Stimulated activated naive B cell treated with anti-CD40 and anti-IgM and Interleukin-4, amounts not matched to agents 10 μg/mL and 1 μg/mL and 100 μg/mL, for 72 hours (primary cell): ENCODE measurements around the gene ADAP1.
A peak's percentile ranks its signal among the peaks of the same experiment; 100 is the strongest.

ENCODE experiments used
- ATAC-seq, 2 donors: fragments of 150-1000 bp; cut with Tn5 transposase; replicated peaks; 2 replicates each; pipeline ENCODE4 v1.10.0; 2021; ENCODE audit warnings: moderate library complexity in 1 of 2
- DNase-seq: peaks from one replicate; pipeline ENCODE4 v3.0.0; 2021
- H3K27ac Mint-ChIP-seq: one replicate; pipeline ENCODE4 v1.8.0; 2022; ENCODE audit warnings: mild to moderate bottlenecking, mixed read lengths
- H3K27me3 Mint-ChIP-seq, 2 donors: one replicate each; pipeline ENCODE4 v1.8.0; 2022; ENCODE audit warnings: mixed read lengths in 2 of 2
- H3K36me3 Mint-ChIP-seq, 2 donors: one replicate each; pipeline ENCODE4 v1.8.0; 2022; ENCODE audit warnings: mixed read lengths in 2 of 2, mild to moderate bottlenecking in 1 of 2
- H3K4me1 Mint-ChIP-seq, 2 donors: one replicate each; pipeline ENCODE4 v1.8.0; 2022; ENCODE audit warnings: mixed read lengths in 2 of 2, mild to moderate bottlenecking in 1 of 2
- H3K4me3 Mint-ChIP-seq, 2 donors: one replicate each; pipeline ENCODE4 v1.8.0; 2022; ENCODE audit warnings: mild to moderate bottlenecking in 2 of 2, mixed read lengths in 2 of 2, moderate library complexity in 1 of 2
- H3K9me3 Mint-ChIP-seq, 2 donors: one replicate each; pipeline ENCODE4 v1.8.0; 2022; ENCODE audit warnings: mixed read lengths in 2 of 2, mild to moderate bottlenecking in 1 of 2

The ADAP1 gene

DNA sequence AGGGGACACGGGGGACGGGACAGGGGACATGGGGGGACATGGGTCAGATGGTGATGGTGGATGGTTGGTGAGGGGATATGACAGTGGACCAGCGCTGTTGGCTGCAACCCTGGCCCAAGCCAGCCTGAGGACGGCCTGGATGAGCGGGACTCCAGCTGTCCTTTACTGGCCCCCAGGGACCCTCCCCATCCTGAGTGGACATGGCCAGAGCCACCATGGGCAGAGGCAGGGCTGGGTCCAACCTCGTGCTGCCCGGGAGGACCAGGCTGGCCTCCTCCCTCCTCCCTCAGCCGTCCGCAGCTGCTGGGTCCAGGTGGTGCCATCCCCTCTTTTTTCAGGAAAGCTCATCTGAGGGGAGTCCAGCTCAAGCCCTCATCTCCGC lies 47.7 kb downstream of the ADAP1 start:
- Mint-ChIP-seq H3K4me3 (no peak overlapping the region), H3K27ac (no peak overlapping the region), H3K4me1 (peaks cover 11 to 15% of the 10 kb centered on the region in 2 donors), H3K27me3 (peaks cover 9 to 11% of the 10 kb centered on the region in 2 donors), H3K9me3 (no peaks in the 10 kb centered on the region), H3K36me3 (peaks cover 9 to 19% of the 10 kb centered on the region in 2 donors)
- peak in 1 of 2 donors; percentile 37 for ATAC-seq
- no peak for DNase-seq

DNA sequence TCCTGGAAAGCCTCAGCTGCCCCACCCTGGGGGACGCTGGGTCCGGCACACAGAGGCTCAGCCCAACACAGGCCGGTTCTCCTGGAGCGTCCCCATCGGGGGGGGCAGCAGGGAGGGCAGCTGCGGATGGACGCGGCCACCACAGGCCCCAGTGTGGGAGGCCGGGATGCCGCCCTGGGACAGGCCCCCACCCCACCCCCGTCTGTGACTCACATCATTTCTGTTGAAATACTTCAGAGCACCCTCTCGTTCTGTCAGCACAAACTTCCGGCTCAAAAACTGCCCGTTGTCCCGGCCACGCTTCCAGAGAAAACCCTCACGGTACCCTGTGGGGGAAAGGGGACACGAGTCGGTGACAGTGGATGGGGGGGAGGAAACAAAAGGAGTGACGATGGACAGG lies 49.6 kb downstream of the ADAP1 start:
- Mint-ChIP-seq H3K9me3 (no peaks in the 10 kb centered on the region), H3K27ac (no peak overlapping the region)
- no peak for DNase-seq

DNA sequence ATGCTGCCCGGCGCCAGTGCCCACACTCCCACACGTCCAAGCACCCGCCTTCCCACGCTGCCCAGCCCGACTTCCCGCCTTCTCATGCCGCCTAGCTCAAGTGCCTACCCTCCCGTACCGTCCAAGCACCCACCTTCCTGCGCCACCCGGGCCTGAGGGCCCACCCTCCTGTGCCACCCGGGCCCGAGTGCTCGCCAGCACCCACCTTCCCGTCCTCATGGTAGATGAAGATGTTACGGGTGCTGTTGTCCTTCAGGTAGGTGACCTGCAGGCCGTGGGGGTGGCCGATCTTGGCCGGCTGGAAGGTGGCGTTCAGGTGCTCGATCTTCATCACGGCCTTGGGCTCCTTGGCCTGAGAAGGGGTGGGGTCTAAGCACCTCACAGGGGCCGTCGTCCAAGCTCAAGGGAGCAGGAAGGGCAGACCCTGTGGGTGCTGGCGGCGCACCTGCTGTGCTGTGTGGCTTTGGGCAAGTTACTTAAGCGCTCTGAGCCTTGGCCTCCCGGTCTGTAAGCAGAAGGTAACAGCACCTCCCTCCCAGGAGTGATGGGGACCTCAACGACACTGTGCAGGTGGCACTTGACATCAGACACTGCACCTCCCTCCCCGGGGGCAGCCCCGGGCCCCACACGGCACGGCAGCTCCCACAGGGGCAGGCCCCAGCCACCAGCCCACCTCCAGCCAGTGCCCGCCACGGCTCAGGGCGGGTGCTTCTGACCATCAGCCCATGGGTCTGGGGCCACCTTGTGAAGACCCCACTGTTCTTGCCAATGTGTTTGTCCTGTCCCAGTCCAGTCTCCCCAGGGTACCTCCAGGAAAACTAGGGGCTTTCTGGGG lies 50.3 kb downstream of the ADAP1 start:
- ATAC-seq (no peak), DNase-seq (no peak)
- Mint-ChIP-seq H3K4me3 (no peak overlapping the region), H3K36me3 (peaks cover 20 to 31% of the 10 kb centered on the region in 2 donors), H3K27ac (peak overlapping the region; percentile 20), H3K9me3 (no peaks in the 10 kb centered on the region), H3K4me1 (peaks cover 0 to 6% of the 10 kb centered on the region in 2 donors), H3K27me3 (peaks cover 9 to 11% of the 10 kb centered on the region in 2 donors)

More for the DNA sequence above, 49.6 kb downstream of the ADAP1 start:
- Mint-ChIP-seq H3K36me3 (peaks cover 14 to 24% of the 10 kb centered on the region in 2 donors), H3K27me3 (peaks cover 9 to 11% of the 10 kb centered on the region in 2 donors), H3K4me3 (no peak overlapping the region), H3K4me1 (peaks cover 3 to 8% of the 10 kb centered on the region in 2 donors)
- no peak for ATAC-seq

DNA sequence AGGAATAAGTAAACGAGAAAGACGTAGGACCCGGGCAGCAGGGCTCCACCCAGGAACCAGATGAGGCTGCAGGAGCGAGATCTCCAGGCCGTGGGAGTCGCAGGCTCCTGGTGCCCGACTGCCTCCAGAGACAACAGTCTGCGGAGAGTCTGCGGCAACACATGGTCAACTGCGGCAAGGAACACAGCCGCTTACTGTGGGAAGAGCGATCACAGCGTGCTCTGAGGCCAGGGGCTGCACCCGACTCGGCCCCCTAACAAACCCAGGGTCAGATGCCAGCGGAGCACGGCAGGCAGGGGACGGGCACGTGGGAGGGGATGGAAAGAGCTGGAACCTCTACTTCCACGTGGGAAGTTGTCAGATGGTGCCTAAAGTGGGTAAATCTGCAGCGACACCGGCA lies 51.5 kb downstream of the ADAP1 start:
- Mint-ChIP-seq H3K27me3 (peaks cover 9 to 11% of the 10 kb centered on the region in 2 donors), H3K9me3 (no peaks in the 10 kb centered on the region), H3K36me3 (peaks cover 27 to 36% of the 10 kb centered on the region in 2 donors), H3K27ac (no peak overlapping the region), H3K4me3 (no peak overlapping the region), H3K4me1 (peaks cover 0 to 6% of the 10 kb centered on the region in 2 donors)
- DNase-seq (no peak), ATAC-seq (no peak)

DNA sequence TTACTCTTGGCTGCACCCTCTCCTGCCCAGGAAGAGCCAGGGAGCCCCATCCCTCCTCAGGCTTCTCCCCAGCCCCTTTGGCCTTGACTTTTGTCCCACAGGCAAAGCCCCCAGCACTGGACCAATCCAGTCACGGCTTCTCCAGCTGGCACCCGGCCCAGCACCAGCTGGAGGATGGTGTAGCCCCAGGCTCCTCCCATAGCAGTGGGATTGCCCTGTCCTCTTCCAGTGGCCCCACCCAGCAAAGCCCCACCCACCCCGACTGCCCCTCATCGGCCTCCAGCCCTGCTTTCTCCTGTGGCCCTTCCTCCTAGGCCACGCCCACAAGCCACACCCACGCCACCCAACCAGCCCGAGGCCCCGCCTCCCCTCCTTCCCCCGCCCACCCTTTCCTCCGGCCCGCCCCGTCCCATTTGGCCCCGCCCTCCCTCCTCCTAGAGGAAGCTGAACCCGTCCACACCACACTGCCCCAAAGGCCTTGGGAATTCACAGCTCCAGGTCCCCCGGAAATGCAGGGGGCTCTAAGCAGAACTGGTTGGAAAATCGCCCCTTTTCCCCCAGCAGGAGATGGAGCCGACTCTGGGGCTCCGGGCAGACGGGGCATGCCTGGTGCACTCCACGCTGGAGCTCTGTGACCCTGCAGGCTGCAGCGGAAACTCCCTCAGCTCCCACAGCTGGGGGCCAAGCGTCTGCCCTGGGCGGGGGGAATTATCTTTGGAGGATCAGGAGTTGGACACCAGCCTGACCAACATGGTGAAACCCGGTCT lies 52.9 kb downstream of the ADAP1 start:
- ATAC-seq (peak; percentile 45 to 54), DNase-seq (no peak)
- H3K4me1 Mint-ChIP-seq, result peaks cover 0 to 6% of the 10 kb centered on the region in 2 donors
- no peak overlapping the region for H3K4me3 Mint-ChIP-seq
- H3K27ac Mint-ChIP-seq, result no peak overlapping the region
- H3K36me3 Mint-ChIP-seq, result peaks cover 33 to 46% of the 10 kb centered on the region in 2 donors
- no peaks in the 10 kb centered on the region for H3K9me3 Mint-ChIP-seq
- H3K27me3 Mint-ChIP-seq, result peaks cover 9 to 11% of the 10 kb centered on the region in 2 donors

DNA sequence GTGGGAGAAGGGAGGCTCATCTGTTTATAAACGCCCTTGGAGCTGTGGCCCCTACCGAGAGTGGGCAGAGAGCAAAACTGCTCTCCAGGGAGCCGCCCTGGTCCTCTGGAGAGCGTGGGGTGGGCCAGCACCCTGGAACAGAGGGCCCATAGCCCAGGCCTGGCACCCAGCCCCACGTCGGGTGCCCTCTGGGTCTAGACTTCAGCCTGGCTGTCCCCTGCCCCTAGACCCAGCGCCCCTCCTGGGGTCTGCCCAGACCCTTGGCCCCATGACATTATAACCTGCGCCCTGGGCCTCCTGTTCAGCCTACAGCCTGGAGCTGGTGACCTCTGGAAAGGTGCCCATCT lies 53.5 kb downstream of the ADAP1 start:
- no peaks in the 10 kb centered on the region for H3K9me3 Mint-ChIP-seq
- H3K27me3 Mint-ChIP-seq, result peaks cover 9 to 11% of the 10 kb centered on the region in 2 donors
- H3K27ac Mint-ChIP-seq, result peak overlapping the region; percentile 31
- H3K36me3 Mint-ChIP-seq, result peaks cover 36 to 52% of the 10 kb centered on the region in 2 donors
- H3K4me1 Mint-ChIP-seq, result peaks cover 0 to 6% of the 10 kb centered on the region in 2 donors
- DNase-seq (no peak), ATAC-seq (peak; percentile 6 to 7)
- H3K4me3 Mint-ChIP-seq, result no peak overlapping the region

DNA sequence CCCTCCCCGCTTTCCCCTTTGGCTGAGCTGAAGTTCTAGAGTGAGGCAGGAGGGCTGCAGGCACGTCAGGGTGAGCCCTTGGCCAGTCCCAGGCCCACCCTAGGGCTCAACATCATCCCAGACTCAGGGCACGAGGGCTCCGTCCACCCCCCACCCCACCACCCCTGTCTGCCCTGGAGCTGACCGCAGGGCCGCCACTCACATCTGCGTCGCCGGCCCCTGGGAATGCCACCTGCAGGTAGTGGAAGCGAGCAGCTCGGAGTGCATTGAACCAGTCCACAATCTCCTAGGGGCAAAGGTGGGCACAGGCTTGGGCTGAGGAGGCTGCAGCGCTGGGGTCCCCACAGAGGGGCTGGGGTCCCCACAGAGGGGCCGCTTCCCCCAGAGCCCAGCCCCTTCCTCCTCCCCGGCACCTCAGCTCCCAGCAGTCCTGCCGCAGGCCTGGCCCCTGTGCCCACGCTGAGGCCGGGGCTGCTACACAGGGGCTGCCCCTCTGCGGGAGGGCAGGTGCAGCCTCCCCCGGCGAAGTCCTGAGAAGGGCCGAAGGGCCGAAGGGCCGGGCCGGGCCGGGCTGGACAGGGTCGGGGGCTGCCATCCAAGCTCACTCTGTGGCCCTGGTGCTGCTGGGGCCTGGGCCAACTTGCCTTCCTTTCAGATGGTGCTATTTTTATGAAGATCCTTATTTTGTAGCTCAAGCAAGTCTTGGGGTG lies 54.0 kb downstream of the ADAP1 start:
- ATAC-seq (no peak), DNase-seq (no peak)
- H3K36me3 Mint-ChIP-seq, result peaks cover 41 to 57% of the 10 kb centered on the region in 2 donors
- H3K27ac Mint-ChIP-seq, result peak overlapping the region; percentile 81
- H3K27me3 Mint-ChIP-seq, result peaks cover 9 to 11% of the 10 kb centered on the region in 2 donors
- H3K4me3 Mint-ChIP-seq, result no peak overlapping the region
- peaks cover 0 to 6% of the 10 kb centered on the region in 2 donors for H3K4me1 Mint-ChIP-seq
- H3K9me3 Mint-ChIP-seq, result no peaks in the 10 kb centered on the region

DNA sequence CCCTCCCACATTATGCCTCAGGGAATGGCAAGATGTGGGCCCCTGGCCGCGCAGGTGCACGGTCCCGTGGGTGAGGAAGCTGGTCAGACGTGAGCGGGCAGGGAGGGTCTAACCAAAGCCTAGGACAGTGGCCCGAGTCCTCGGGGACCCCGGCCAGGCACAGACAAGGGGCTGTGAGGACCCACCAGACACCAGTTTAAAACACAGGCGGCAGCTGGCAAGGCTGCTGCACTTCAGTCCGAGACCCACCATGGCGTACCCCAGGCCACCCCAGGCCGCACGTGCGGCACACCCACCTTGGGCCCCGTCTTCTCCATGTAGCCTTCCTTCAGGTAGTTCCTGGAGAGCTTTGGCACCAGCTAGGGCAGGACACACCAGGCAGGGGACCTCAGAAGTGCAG lies 54.7 kb downstream of the ADAP1 start:
- H3K9me3 Mint-ChIP-seq, result no peaks in the 10 kb centered on the region
- ATAC-seq (no peak), DNase-seq (no peak)
- peaks cover 46 to 62% of the 10 kb centered on the region in 2 donors for H3K36me3 Mint-ChIP-seq
- peaks cover 9 to 11% of the 10 kb centered on the region in 2 donors for H3K27me3 Mint-ChIP-seq
- H3K4me1 Mint-ChIP-seq, result peaks cover 0 to 6% of the 10 kb centered on the region in 2 donors
- H3K27ac Mint-ChIP-seq, result no peak overlapping the region
- H3K4me3 Mint-ChIP-seq, result peak overlapping the region in 1 of 2 donors; percentile 36

DNA sequence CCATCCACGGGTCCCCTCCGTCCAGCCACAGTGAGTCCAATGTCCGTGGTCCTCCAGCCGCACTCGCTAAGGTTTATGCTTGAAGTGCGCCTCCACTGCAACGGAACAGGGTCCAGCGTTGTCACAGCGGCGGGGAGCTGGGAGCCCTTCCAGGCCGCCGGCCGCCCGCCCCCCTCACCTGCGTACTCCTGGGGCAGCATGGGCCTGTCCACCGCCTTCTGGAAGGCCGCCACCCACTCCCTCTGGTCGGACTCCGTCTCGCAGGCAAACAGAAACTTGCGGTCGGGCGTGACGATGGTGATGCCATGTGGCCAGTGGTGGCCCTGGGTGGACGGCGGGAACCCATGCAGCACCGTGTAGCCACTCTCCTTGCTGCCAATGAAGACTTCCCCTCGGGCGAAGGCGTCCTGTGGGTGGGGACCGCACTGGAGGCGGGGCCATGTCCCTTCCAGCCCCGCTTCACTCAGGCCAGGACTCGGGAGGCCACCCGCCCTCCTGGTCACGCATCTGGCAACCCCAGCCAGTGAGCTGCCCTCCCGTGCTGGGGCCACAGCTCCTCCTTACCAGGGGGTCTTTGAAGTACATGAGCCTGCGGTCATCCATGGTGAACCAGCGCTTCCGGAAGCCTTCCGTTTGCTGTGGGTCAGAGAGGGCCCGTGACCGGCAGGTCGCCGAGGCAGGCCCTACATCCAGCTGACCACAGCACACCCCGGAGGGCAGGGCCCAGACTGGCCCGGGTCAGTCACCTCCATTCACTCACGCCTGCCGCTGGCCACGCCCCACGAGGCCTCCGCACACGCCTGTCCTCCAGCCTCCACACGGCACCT lies 55.4 kb downstream of the ADAP1 start:
- H3K27ac Mint-ChIP-seq, result no peak overlapping the region
- no peaks in the 10 kb centered on the region for H3K9me3 Mint-ChIP-seq
- H3K4me1 Mint-ChIP-seq, result peaks cover 0 to 6% of the 10 kb centered on the region in 2 donors
- no peak for ATAC-seq
- no peak for DNase-seq
- H3K36me3 Mint-ChIP-seq, result peaks cover 51 to 68% of the 10 kb centered on the region in 2 donors
- H3K27me3 Mint-ChIP-seq, result peaks cover 9 to 11% of the 10 kb centered on the region in 2 donors
- H3K4me3 Mint-ChIP-seq, result peak overlapping the region; percentile 25 to 36

DNA sequence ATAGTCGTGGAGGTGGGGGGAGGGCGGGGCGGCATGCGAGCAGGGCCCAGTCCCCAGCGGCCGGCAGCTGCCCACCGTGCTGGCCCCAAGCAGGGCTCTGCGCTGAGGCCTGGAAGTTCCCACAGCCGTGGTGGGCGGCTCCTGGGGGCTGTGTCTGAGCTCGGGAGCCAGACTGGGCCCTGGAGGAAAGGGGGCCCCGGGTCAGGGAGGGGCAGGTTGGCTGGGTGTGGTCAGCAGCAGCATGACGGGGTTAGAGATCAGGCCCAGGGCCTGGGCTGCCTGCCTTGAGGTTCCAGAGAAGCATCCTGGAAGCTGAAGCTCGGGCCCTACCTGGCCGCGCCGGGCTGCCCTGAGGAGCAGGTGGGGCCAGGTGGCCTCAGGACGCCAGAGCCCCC lies 56.0 kb downstream of the ADAP1 start:
- peaks cover 0 to 6% of the 10 kb centered on the region in 2 donors for H3K4me1 Mint-ChIP-seq
- DNase-seq (no peak), ATAC-seq (no peak)
- peaks cover 52 to 69% of the 10 kb centered on the region in 2 donors for H3K36me3 Mint-ChIP-seq
- H3K27me3 Mint-ChIP-seq, result peaks cover 9 to 11% of the 10 kb centered on the region in 2 donors
- no peaks in the 10 kb centered on the region for H3K9me3 Mint-ChIP-seq
- no peak overlapping the region for H3K27ac Mint-ChIP-seq
- H3K4me3 Mint-ChIP-seq, result no peak overlapping the region

DNA sequence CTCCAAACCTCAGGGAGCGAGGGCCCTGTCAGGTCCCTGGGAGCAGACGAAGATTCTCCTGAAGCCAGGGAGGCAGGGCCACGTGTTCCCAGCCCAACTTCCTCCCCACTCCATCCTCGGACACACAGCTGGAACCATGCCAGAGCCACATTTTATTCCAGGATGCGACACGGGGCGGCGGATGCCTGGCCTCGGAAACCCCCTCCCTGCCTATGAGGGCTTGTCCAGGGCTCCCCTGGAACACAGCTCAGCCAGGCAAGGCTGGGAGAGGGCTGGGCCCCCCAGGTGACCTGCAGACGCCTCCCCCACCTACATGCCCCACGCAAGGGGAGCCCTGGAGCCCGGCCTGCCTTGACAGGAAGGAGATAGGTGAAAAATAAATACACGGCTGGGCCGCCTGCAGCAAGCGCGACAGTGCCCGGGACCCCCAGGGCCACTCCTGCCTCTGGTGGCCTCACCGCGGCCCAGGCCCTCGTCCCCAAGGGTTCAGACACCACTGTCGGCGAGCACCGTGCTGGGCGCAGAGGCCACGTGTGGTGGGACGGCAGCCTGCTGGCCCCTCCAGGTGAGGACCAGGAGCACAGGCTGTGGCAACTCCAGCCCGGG lies 56.6 kb downstream of the ADAP1 start:
- ATAC-seq (no peak), DNase-seq (no peak)
- Mint-ChIP-seq H3K27ac (peak overlapping the region; percentile 59), H3K9me3 (peaks cover 0 to 1% of the 10 kb centered on the region in 2 donors), H3K27me3 (peaks cover 7% of the 10 kb centered on the region in 2 donors), H3K4me3 (no peak overlapping the region), H3K36me3 (peaks cover 55 to 72% of the 10 kb centered on the region in 2 donors), H3K4me1 (peaks cover 0 to 6% of the 10 kb centered on the region in 2 donors)

DNA sequence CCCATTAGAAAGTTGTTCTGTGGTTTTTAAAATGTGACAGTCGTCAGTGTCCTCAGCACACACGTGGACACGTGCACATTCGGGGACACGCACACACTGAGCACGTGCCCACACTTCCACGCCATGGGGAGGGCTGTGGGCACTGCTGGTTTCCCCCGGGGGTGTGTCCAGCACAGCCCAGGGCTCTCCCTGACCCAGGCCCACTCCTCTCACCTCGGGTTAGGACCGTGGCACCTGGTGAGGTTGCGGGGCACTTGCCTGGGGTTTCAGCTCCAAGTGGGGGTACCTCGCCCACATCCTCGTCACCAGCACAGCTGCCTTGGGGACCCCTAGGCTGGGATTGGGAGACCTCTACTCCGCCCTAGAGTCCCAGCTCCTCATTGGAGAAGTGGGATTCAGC lies 57.4 kb downstream of the ADAP1 start:
- peaks cover 57 to 73% of the 10 kb centered on the region in 2 donors for H3K36me3 Mint-ChIP-seq
- H3K27me3 Mint-ChIP-seq, result no peaks in the 10 kb centered on the region
- H3K4me3 Mint-ChIP-seq, result peak overlapping the region in 1 of 2 donors; percentile 25
- DNase-seq (no peak), ATAC-seq (no peak)
- peaks cover 5 to 6% of the 10 kb centered on the region in 2 donors for H3K4me1 Mint-ChIP-seq
- peaks cover 0 to 5% of the 10 kb centered on the region in 2 donors for H3K9me3 Mint-ChIP-seq
- peak overlapping the region; percentile 51 for H3K27ac Mint-ChIP-seq
